GM13976 (cell line): Measurements from ENCODE around the gene GPC6.
A peak's percentile ranks its signal among the peaks of the same experiment; 100 is the strongest.

Experiments used
- DNase-seq: peaks from one replicate; pipeline ENCODE4 v3.0.0; 2012; ENCODE audit warnings: low spot score
- in situ Hi-C: fragments of 300-500 bp; cut with MboI; formaldehyde crosslinking; loops from one replicate; pipeline ENCODE4 v1.12.0; 2022; ENCODE audit warnings: low sequenced_read_pairs, mixed read lengths, inconsistent platforms; ENCODE audit not compliant: unreplicated experiment
- TF ChIP-seq, protein P1 (sequence below): IDR thresholded peaks from 2 replicates; pipeline ENCODE4 v1.5.1; 2012; ENCODE audit warnings: borderline replicate concordance, mild to moderate bottlenecking; ENCODE audit not compliant: insufficient read depth; ENCODE audit errors: extremely low read depth, missing control alignments, control extremely low read depth

GPC6 gene

DNA sequence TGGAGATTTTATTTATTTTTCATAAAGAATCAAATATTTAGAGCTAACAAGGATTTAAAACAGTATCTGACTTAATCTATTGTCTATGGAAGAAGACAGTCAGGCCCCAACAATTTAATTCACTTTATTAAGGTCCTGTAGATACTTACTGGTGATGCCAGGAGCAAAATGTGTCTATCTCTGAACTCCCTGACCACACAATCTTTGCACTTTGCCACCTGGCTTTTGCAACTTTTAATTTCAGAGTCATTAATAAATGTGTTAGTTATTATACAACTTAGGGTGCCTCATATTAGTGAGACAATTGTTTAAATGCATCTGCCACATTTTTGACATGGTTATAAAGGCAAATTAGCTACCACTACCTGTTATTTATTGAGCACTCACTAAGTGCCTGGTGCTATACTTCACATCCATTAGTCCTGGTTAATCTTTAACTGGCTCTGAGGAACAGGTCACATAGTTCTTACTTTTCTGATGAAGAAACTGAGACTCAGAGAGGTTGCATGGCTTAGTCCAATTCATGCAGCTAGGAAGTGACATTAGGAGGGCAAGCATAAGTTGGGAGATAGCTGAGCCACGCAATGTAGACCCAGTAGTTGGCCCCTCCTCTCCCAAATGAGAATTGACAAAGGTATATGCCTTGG is 955.0 kb downstream of the GPC6 start:
- no peak for DNase-seq
- TF ChIP-seq, protein P1, sequence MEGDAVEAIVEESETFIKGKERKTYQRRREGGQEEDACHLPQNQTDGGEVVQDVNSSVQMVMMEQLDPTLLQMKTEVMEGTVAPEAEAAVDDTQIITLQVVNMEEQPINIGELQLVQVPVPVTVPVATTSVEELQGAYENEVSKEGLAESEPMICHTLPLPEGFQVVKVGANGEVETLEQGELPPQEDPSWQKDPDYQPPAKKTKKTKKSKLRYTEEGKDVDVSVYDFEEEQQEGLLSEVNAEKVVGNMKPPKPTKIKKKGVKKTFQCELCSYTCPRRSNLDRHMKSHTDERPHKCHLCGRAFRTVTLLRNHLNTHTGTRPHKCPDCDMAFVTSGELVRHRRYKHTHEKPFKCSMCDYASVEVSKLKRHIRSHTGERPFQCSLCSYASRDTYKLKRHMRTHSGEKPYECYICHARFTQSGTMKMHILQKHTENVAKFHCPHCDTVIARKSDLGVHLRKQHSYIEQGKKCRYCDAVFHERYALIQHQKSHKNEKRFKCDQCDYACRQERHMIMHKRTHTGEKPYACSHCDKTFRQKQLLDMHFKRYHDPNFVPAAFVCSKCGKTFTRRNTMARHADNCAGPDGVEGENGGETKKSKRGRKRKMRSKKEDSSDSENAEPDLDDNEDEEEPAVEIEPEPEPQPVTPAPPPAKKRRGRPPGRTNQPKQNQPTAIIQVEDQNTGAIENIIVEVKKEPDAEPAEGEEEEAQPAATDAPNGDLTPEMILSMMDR: no peak
- in situ Hi-C loops: no loop called here

DNA sequence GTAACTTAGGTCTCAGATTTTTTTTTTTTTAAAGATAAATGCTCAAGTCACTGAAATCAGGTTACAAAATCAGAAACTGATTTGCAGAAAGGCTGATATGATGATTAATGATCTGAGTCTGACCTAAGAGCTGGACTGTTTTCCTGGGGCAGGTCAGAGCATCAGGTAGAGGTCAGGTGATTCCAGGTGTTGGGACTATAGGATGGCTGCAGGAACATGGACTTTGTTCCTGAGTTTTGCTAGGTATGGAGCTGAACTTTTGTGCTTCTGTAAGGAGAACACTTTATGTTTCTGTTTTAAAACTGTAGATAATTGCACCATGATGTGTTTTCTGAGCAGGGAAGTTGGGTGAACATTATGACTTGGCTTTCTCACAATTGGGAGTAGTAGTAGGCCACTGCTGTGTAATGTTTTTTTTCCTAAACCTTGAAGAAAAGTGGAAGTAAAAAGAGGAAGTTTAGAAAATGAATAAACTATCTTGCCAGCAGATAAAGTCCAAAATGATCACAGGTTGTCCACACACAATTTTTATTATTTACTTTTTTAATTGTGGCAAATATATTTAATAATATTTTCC is 955.7 kb downstream of the GPC6 start:
- in situ Hi-C loops: no loop called here
- TF ChIP-seq, protein P1: no peak
- DNase-seq: no peak

DNA sequence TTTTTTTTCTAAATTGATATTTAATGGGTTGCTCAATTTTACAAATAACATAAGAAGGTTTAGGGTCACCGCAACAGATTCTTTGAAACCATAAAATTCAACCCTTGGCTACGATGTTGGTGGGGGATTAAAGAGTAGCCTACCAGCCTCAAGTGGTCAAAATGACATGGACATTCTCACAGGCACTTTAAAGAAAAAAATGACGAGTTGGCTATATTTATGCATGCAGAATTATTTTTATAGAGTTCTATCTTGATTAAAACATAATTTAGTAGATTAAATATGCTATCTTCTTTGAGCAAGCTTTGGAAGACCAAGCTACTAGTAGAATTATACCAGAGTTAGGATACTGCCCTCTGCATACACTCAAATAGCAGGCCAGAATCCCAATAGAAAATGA is 959.9 kb downstream of the GPC6 start:
- TF ChIP-seq, protein P1: no peak
- in situ Hi-C loops: no loop called here
- DNase-seq: no peak

DNA sequence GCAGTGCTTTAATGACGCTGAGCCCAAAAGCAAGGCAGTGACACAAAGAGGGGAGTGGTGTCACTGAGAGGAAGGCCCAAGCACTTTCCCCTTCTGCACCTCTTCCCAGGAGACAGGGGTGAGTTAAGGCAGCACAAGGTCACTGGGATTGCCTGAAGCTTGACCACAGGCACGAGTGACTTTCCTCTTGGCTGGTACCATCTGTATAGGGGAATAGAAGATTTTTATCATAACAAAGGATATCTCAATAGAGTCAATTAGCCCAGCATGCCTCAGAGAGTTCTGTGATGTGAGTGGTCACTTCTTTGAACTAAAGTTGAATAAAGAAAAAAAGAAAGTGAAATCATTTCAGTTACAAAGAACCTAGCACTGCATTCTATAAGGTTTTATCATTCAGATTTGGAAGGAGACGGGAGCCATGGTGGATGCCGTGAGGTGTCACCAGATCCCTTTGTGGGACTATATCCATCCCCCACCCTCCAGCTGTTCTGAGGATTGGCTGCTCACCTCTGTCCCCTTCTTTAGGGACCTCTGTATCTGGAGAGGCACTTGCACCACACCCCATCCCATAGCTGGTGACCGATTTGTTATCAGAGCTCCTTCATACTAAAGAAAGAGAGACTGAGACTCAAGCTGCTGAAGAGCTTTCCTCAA is 961.7 kb downstream of the GPC6 start:
- in situ Hi-C loops: no loop called here
- no peak for DNase-seq
- TF ChIP-seq, protein P1: no peak

DNA sequence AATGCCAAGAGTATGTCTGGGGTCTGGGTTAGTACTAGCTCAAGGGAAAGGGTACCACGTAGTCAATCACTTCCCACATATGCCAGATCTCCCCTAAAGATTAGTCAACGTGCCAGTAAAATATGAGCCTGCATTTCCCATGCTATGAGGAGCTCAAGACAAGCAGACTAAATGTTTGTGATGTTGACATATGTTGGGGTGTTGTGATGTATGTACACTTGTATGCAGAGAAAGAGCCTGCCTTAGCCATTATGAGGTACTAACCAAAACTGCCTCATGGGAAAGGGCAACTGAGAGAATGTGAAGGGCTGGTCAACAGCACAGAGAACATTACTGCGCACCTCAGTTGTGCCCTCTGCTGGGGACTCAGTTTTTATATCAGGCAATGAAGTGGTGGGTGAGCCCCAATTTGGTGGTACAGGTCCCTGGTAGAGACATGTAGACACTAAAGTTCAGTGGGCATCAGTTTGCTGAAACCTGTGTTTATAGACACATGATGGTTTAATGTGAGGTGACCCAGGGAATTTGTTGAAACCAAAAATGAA is 965.9 kb downstream of the GPC6 start:
- in situ Hi-C loops: no loop called here
- DNase-seq: peak; percentile 13
- TF ChIP-seq, protein P1: peak; percentile 9

DNA sequence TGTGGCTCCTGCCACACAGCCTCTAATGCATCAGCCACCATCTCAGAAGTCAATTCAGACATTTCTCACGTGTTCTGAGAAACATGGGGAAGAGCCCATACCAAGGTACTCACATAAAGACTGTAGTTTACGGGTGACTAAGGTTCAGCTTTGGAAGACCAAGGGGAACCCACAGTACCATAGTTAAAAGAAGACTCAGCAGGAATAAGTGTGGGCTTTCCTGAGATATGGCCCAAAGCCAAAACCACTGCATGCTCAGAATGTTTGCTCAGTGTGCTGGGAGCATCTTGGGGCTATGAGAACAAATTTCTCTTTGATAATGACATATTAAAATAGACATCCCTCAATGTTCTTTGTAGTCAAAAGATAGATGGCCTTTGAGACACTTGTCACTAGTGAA is 969.1 kb downstream of the GPC6 start:
- in situ Hi-C loops: no loop called here
- TF ChIP-seq, protein P1: no peak
- no peak for DNase-seq
